ENCODE results near the gene DYNC1H1. TPM values are rescaled to one million over a fixed set of nuclear protein-coding genes. Genes with fewer than 3 reads are reported as not detected.

Gene DYNC1H1
- total RNA-seq, 1 experiment from 2014 or later = 438 TPM

GRCh38 chr14:101926620-101927019 lies 37.8 kb upstream of the DYNC1H1 start (continued):
- no peak for TF ChIP-seq AFF4 (CRISPR knock-in tag; IDR thresholded peaks at IDR 0.05; ENCODE audit: borderline replicate concordance)
- TF ChIP-seq ZBTB21 (CRISPR knock-in tag; IDR thresholded peaks at IDR 0.05; ENCODE audit: borderline replicate concordance) = no peak
- TF ChIP-seq NR1H2 (CRISPR knock-in tag; IDR thresholded peaks at IDR 0.05) = no peak
- TF ChIP-seq CREM (CRISPR knock-in tag; IDR thresholded peaks at IDR 0.05) = no peak
- TF ChIP-seq JUN (CRISPR knock-in tag; IDR thresholded peaks at IDR 0.05) = no peak
- no peak for TF ChIP-seq MYBL2 (CRISPR knock-in tag; IDR thresholded peaks at IDR 0.05)
- TF ChIP-seq CBFB (CRISPR knock-in tag; IDR thresholded peaks at IDR 0.05; ENCODE audit: low read depth) = no peak

- POLR2A ChIA-PET = no interaction called here
These were observed 36.5 kb upstream of the DYNC1H1 start for GRCh38 chr14:101927859-101928258.

GRCh38 chr14:101928415-101928841 lies 35.9 kb upstream of the DYNC1H1 start:
- H3K4me1 Mint-ChIP-seq = peaks cover 5% of the 10 kb centered on the region
- peak overlapping the region; percentile 51; the same call in 1 of the 2 replicates for H3K27ac Mint-ChIP-seq
- POLR2A ChIA-PET = no interaction called here
- H3K4me3 Mint-ChIP-seq = no peak overlapping the region
- DNase-seq (ENCODE audit: low spot score) = no peak
- TF ChIP-seq ZNF121 (CRISPR knock-in tag; IDR thresholded peaks at IDR 0.05) (0 out of 2 replicates have a peak, but pooled peaks have one; percentile 8), ZNF138 (CRISPR knock-in tag; conservative IDR thresholded peaks at IDR 0.05) (no peak), TEAD4 (CRISPR knock-in tag; IDR thresholded peaks at IDR 0.05) (no peak)
- no peaks in the 10 kb centered on the region for H3K36me3 Mint-ChIP-seq
- ATAC-seq = no peak
- CTCF ChIA-PET = no interaction called here
- no peaks in the 10 kb centered on the region for H3K9me3 Mint-ChIP-seq
- no peaks in the 10 kb centered on the region; the same call in 1 of the 2 replicates for H3K27me3 Mint-ChIP-seq (ENCODE audit: low read depth)

More at GRCh38 chr14:101927859-101928258, 36.5 kb upstream of the DYNC1H1 start:
- no peak for TF ChIP-seq ZNF396 (CRISPR knock-in tag; IDR thresholded peaks at IDR 0.05; ENCODE audit: borderline replicate concordance)
- TF ChIP-seq FOXP1 (CRISPR knock-in tag; IDR thresholded peaks at IDR 0.05; ENCODE audit: borderline replicate concordance) = no peak
- no peak for TF ChIP-seq IRF1 (CRISPR knock-in tag; IDR thresholded peaks at IDR 0.05)
- TF ChIP-seq, protein P1, sequence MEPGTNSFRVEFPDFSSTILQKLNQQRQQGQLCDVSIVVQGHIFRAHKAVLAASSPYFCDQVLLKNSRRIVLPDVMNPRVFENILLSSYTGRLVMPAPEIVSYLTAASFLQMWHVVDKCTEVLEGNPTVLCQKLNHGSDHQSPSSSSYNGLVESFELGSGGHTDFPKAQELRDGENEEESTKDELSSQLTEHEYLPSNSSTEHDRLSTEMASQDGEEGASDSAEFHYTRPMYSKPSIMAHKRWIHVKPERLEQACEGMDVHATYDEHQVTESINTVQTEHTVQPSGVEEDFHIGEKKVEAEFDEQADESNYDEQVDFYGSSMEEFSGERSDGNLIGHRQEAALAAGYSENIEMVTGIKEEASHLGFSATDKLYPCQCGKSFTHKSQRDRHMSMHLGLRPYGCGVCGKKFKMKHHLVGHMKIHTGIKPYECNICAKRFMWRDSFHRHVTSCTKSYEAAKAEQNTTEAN (CRISPR knock-in tag; IDR thresholded peaks at IDR 0.05) = no peak
- TF ChIP-seq RORB (CRISPR knock-in tag; IDR thresholded peaks at IDR 0.05) = no peak
- peaks cover 7% of the 10 kb centered on the region for H3K4me1 Mint-ChIP-seq
- H3K27me3 Mint-ChIP-seq (ENCODE audit: low read depth) = no peaks in the 10 kb centered on the region
- CTCF ChIA-PET = no interaction called here
- no peak overlapping the region for H3K27ac Mint-ChIP-seq
- no peaks in the 10 kb centered on the region for H3K36me3 Mint-ChIP-seq
- ATAC-seq (no peak), DNase-seq (ENCODE audit: low spot score) (no peak)
- H3K4me3 Mint-ChIP-seq = no peak overlapping the region
- H3K9me3 Mint-ChIP-seq = no peaks in the 10 kb centered on the region

DNA sequence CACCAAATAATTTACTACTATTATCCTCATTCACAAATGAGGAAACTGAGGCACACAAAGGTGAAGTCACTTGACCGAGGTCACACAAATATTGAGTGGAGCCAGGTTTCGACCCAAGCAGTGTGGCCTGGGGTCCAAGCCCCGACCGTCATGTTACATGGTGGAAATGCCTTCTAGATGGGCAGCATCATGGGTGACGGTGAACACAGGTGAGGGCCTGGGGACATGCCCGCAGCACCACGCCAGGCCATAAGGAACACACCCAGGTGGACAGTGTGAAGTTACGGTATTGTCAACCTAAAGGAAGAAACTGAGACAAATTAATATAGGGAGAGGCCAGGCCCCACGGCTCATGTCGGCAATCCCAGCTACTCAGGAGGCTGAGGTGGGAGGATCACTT lies 35.3 kb upstream of the DYNC1H1 start:
- CTCF ChIA-PET = no interaction called here
- no peaks in the 10 kb centered on the region for H3K9me3 Mint-ChIP-seq

More for the DNA sequence above, 35.3 kb upstream of the DYNC1H1 start:
- H3K36me3 Mint-ChIP-seq = no peaks in the 10 kb centered on the region
- peaks cover under 1% of the 10 kb centered on the region for H3K4me1 Mint-ChIP-seq
- no peak for ATAC-seq
- POLR2A ChIA-PET = no interaction called here
- peaks cover 3% of the 10 kb centered on the region; the same call in 1 of the 2 replicates for H3K27me3 Mint-ChIP-seq (ENCODE audit: low read depth)
- no peak overlapping the region for H3K27ac Mint-ChIP-seq
- no peak for TF ChIP-seq IRF2 (CRISPR knock-in tag; IDR thresholded peaks at IDR 0.05; ENCODE audit: borderline replicate concordance, low read depth)
- no peak for TF ChIP-seq ZNF263 (CRISPR knock-in tag; IDR thresholded peaks at IDR 0.05; ENCODE audit: low read depth)
- no peak for TF ChIP-seq MLX (CRISPR knock-in tag; IDR thresholded peaks at IDR 0.05)
- DNase-seq (ENCODE audit: low spot score) = no peak
- H3K4me3 Mint-ChIP-seq = no peak overlapping the region
